Endothelial cell of umbilical vein (primary cell): ENCODE results near the gene PTPRD.

Experiments
- CTCF ChIP-seq, 2 donors: IDR thresholded peaks; 1 replicate in 1 of 2; 2 replicates in 1 of 2; pipeline ENCODE4 v1.5.1; 2011; ENCODE audit warnings: low read length in 2 of 2, mild to moderate bottlenecking in 2 of 2, moderate library complexity in 2 of 2, control low read depth in 1 of 2, inconsistent platforms in 1 of 2, low read depth in 1 of 2; ENCODE audit not compliant: insufficient read depth in 1 of 2; ENCODE audit errors: extremely low read depth in 1 of 2
- EZH2 ChIP-seq: IDR thresholded peaks from 2 replicates; pipeline ENCODE4 v1.6.1; 2012; ENCODE audit warnings: borderline replicate concordance, low read depth, mild to moderate bottlenecking, moderate library complexity, low read length, inconsistent platforms; ENCODE audit not compliant: severe bottlenecking
- FOS ChIP-seq: IDR thresholded peaks from 2 replicates; pipeline ENCODE4 v1.6.1; 2011; ENCODE audit warnings: mild to moderate bottlenecking, low read length, moderate library complexity, borderline replicate concordance; ENCODE audit not compliant: insufficient read depth
- GATA2 ChIP-seq: IDR thresholded peaks from 2 replicates; pipeline ENCODE4 v1.7.0; 2011; ENCODE audit warnings: low read depth, mild to moderate bottlenecking, moderate library complexity, mixed read lengths, low read length; ENCODE audit not compliant: insufficient read length, insufficient read depth
- JUN ChIP-seq: IDR thresholded peaks from 2 replicates; pipeline ENCODE4 v1.6.1; 2011; ENCODE audit warnings: borderline replicate concordance, low read depth; ENCODE audit not compliant: insufficient read length, insufficient read depth
- MAX ChIP-seq: IDR thresholded peaks from 2 replicates; pipeline ENCODE4 v1.6.1; 2011; ENCODE audit not compliant: insufficient read depth, insufficient read length
- MYC ChIP-seq: IDR thresholded peaks from one replicate; pipeline ENCODE4 v1.6.1; 2011; ENCODE audit warnings: mild to moderate bottlenecking, low read depth, low read length
- POLR2A ChIP-seq: IDR thresholded peaks from 2 replicates; pipeline ENCODE4 v1.6.1; 2012; ENCODE audit warnings: low read depth, mild to moderate bottlenecking, control low read depth, low read length
- POLR2AphosphoS5 ChIP-seq: IDR thresholded peaks from 2 replicates; pipeline ENCODE4 v1.6.1; 2012; ENCODE audit warnings: low read depth, mild to moderate bottlenecking, control low read depth, low read length, moderate library complexity; ENCODE audit not compliant: insufficient read depth

- TF ChIP-seq POLR2A (no peak), FOS (no peak), CTCF (IDR thresholded peaks at IDR 0.05; ENCODE audit: extremely low read depth in 1 of 2, insufficient read depth in 1 of 2, low read depth in 1 of 2, low read length in 2 of 2) (no peak), POLR2AphosphoS5 (no peak), MYC (no peak), MAX (no peak), GATA2 (no peak), EZH2 (no peak), JUN (no peak)
These were observed 1494.9 kb downstream of the PTPRD start for GRCh38 chr9:9117866-9118265.
